GM12892 (cell line): Measurements from ENCODE around the gene CRIM1.

ENCODE experiments used
- DNase-seq: peaks from one replicate; pipeline ENCODE4 v3.0.0; 2011; ENCODE audit not compliant: insufficient read length
- FAIRE-seq: peaks from 2 replicates; lab custom pipeline; 2011; peaks lifted over from hg19 to GRCh38; lab: Jason Lieb, UNC
- POLR2A ChIP-seq: IDR thresholded peaks from 2 replicates; pipeline ENCODE4 v1.6.1; 2011; ENCODE audit warnings: low read depth, low read length, control low read depth
- POLR2AphosphoS5 ChIP-seq: IDR thresholded peaks from 2 replicates; pipeline ENCODE4 v1.6.1; 2011; ENCODE audit warnings: low read depth, low read length, control low read depth
- TAF1 ChIP-seq: IDR thresholded peaks from 2 replicates; pipeline ENCODE4 v1.6.1; 2011; ENCODE audit warnings: low read depth, mild to moderate bottlenecking, control low read depth, low read length, borderline replicate concordance

Gene CRIM1

DNA sequence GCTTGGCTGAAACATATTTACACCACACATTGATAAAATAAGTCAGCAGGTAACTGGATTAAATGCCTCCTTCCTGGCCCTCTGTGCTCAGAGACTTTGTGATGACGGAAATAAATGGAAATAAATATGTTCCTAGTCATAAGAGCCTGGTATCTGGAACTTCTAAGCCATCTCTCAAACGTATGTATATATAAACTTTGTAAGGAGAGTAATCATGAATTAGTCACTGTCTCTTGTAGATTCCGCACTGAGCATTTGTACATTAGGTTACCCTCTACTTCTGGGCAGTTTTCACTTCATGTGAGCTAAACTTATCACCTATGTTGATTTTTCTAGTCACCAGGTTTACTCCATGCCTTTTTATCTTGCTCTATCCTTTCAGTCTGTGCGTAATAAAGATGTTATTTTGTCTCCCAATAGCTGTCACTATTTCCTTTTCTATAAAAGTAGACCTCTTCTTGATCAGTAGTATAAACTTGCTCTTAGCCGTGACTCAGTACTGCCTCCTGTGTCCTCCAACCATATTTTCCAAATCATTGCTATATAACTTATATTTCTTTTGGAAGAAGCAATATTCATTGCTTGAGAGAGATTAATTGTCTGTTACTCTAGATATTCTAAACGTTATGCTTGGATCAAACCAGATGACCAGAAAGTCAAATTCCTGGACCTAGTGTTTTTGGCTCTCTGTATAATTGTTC, 189.2 kb downstream of the CRIM1 start:
- FAIRE-seq, result no peak
- no peak for TF ChIP-seq POLR2AphosphoS5
- no peak for TF ChIP-seq POLR2A
- no peak for TF ChIP-seq TAF1

DNA sequence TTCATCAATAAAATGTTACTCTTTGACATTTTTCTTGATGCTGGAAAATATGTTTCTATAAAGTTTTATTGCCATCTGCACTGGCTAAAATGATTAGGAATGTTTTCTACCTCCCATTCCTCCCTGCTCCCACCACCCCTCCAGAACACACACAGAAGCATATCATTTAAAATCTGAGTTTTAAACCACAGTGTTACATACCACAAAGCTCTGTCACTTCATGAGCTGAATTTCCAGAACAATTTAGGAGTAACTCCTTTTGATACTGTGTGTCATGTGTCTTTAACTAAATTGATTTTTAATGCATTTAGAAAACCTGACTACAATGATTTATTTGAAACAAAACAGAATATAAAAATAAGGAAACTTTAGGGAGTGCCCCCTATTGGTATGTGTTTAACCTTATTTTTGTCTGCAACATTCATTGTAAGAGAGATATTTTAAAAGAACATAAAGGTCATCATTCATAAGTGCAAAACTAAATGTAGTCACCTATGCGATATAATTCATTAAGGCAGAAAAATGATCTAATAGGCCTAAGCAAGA, 190.4 kb downstream of the CRIM1 start:
- TF ChIP-seq TAF1 (no peak), POLR2A (no peak), POLR2AphosphoS5 (no peak)
- DNase-seq (no peak), FAIRE-seq (no peak)

More for the DNA sequence above, 189.2 kb downstream of the CRIM1 start:
- no peak for DNase-seq

GRCh38 chr2:36547906-36548305, 192.3 kb downstream of the CRIM1 start:
- no peak for TF ChIP-seq TAF1
- TF ChIP-seq POLR2A, result no peak
- no peak for TF ChIP-seq POLR2AphosphoS5
- FAIRE-seq, result no peak
- DNase-seq, result no peak

DNA sequence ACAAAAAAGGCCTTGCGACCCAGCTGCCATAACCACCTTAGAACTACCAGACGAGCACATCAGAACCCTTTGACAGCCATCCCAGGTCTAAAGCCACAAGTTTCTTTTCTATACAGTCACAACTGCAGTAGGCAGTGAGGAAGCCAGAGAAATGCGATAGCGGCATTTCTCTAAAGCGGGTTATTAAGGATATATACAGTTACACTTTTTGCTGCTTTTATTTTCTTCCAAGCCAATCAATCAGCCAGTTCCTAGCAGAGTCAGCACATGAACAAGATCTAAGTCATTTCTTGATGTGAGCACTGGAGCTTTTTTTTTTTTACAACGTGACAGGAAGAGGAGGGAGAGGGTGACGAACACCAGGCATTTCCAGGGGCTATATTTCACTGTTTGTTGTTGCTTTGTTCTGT, 193.6 kb downstream of the CRIM1 start:
- DNase-seq (no peak), FAIRE-seq (no peak)

DNA sequence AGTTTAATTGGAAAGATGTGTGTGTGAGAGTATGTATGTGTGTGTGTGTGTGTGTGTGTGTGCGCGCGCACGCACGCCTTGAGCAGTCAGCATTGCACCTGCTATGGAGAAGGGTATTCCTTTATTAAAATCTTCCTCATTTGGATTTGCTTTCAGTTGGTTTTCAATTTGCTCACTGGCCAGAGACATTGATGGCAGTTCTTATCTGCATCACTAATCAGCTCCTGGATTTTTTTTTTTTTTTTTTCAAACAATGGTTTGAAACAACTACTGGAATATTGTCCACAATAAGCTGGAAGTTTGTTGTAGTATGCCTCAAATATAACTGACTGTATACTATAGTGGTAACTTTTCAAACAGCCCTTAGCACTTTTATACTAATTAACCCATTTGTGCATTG, 194.4 kb downstream of the CRIM1 start:
- no peak for TF ChIP-seq POLR2A
- TF ChIP-seq TAF1, result no peak
- TF ChIP-seq POLR2AphosphoS5, result no peak
- DNase-seq (no peak), FAIRE-seq (no peak)

More for the DNA sequence above, 193.6 kb downstream of the CRIM1 start:
- TF ChIP-seq POLR2AphosphoS5 (no peak), POLR2A (no peak), TAF1 (no peak)

DNA sequence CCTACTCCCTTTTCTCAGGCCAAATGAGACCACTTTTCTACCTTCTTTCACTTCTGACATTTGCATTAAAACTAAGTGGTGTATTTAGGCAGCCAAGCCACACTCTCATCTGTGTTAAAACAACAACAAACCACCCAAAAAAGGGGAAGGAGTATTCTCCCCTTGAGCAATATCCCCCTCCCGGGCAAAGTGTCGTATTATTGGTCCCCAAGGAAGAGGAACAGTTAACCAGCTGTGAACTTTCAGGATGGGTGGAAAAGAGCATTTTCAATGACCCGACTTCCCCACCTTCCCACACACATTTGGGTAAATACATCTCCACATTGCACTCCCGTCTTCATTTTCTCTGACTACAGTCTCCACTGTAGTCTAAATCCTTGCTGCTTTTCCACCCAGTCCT, 198.1 kb downstream of the CRIM1 start:
- FAIRE-seq (no peak), DNase-seq (no peak)
- TF ChIP-seq TAF1 (no peak), POLR2A (no peak), POLR2AphosphoS5 (no peak)

- FAIRE-seq (no peak), DNase-seq (no peak)
- TF ChIP-seq POLR2AphosphoS5 (no peak), TAF1 (no peak), POLR2A (no peak)
Observed at GRCh38 chr2:36554531-36554930, 199.0 kb downstream of the CRIM1 start.

DNA sequence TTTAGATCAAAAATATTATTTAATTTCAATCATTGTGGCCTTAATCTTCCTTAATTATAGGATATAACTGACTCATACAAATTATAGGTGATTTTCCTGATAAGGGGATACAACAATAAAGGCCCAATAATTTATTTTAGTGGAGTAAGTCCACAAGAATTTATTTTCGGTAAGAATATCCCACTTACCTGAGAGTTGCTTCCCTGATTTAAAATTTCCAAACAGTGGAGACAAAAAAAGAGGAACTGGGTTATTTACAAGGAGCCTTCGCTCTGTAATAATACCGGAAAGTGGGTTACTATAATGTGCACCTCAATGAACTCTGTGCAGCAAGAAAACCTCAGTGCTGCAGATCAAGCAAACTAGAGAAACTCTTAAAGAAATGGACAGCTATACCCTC, 200.2 kb downstream of the CRIM1 start:
- no peak for TF ChIP-seq POLR2AphosphoS5
- TF ChIP-seq POLR2A, result no peak
- no peak for TF ChIP-seq TAF1
- no peak for FAIRE-seq
- DNase-seq, result no peak

DNA sequence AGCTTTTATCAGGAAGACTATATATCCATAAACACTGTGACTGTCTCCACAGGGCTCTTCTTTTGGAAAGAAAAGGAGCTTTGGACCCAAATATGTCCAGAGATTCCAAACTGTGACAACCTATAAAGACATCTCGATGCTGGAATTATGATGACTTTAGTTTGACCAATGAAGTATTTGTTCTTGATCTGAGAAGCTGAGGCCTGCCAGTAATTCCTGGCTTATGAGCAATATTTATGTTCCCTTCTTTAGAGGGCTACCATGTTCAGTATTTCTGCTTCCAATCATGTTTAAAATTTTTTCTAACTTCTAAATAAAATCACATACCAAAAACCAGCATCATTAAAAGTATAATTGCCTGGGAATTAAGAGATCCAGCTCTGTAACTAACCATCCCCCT, 201.3 kb downstream of the CRIM1 start:
- DNase-seq, result no peak
- TF ChIP-seq POLR2AphosphoS5 (no peak), POLR2A (no peak), TAF1 (no peak)
- FAIRE-seq, result no peak

GRCh38 chr2:36559221-36559942, 203.8 kb downstream of the CRIM1 start:
- TF ChIP-seq TAF1 (no peak), POLR2A (no peak), POLR2AphosphoS5 (no peak)
- FAIRE-seq (no peak), DNase-seq (no peak)

- DNase-seq (no peak), FAIRE-seq (no peak)
- TF ChIP-seq TAF1 (no peak), POLR2AphosphoS5 (no peak), POLR2A (no peak)
Observed at GRCh38 chr2:36560726-36561125, 205.1 kb downstream of the CRIM1 start.

- FAIRE-seq, result no peak
Observed at GRCh38 chr2:36561237-36561944, 205.8 kb downstream of the CRIM1 start.

GRCh38 chr2:36562240-36562639, 206.7 kb downstream of the CRIM1 start:
- no peak for DNase-seq
- TF ChIP-seq TAF1 (no peak), POLR2A (no peak), POLR2AphosphoS5 (no peak)
- no peak for FAIRE-seq

More at GRCh38 chr2:36561237-36561944, 205.8 kb downstream of the CRIM1 start:
- no peak for TF ChIP-seq TAF1
- TF ChIP-seq POLR2AphosphoS5, result no peak
- no peak for TF ChIP-seq POLR2A
- no peak for DNase-seq
